ENCODE results near the gene GZMM.

DNA sequence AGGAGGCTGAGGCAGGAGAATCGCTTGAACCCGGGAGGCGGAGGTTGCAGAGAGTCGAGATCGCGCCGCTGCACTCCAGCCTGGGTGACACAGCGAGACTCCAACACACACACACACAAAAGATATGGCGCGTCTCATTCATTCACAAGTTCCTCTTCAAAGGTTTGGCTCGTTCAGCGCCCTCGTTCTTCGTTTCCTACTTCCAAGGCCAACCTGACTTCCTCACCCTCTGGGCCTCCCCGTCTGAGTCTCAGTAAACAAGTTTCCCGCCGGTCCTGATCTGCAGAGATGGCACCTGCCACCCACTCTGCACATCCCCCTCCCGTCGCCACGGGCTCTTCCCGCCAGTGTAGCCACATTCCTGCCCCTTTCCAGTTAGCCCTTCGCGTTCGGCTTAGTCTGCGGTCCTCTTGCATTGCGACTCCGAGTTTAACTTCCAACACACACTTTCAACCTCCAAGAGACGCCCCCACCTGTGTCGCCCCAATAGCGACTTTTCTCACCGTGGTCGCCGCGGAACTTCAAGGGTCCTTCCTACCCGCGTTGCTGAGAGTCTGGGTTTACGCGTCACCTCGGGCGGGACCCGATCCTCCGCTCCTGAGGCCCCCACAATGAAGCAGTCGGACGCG is 27.2 kb downstream of the GZMM start:
- TF ChIP-seq CTCF (IDR thresholded peaks at IDR 0.05), result no peak
- TF ChIP-seq POLR2A (IDR thresholded peaks at IDR 0.05), result no peak

Measured in thyroid gland (tissue), 4 donors.